Large intestine (tissue), 3 donors: ENCODE data around the gene SKAP1. TPM values are rescaled to one million over a fixed set of nuclear protein-coding genes. Genes with fewer than 3 reads are reported as not detected.

Experiments used
- DNase-seq, 2 donors: peaks; one replicate each; pipeline versions ENCODE4 v3.0.0 to v3.0.0-alpha.2; 2013
- H3K27ac ChIP-seq: one replicate; pipeline ENCODE4 v1.5.1; 2013; ENCODE audit warnings: low read length
- H3K27me3 ChIP-seq: 2 replicates; pipeline ENCODE4 v1.6.1; 2013; ENCODE audit warnings: low read length; ENCODE audit not compliant: control insufficient read depth, insufficient read depth
- H3K36me3 ChIP-seq: 2 replicates; pipeline ENCODE4 v1.6.1; 2013; ENCODE audit warnings: low read length; ENCODE audit not compliant: control insufficient read depth, insufficient read depth
- H3K4me1 ChIP-seq: one replicate; pipeline ENCODE4 v1.6.1; 2013; ENCODE audit warnings: low read length; ENCODE audit not compliant: control insufficient read depth, insufficient read depth
- H3K4me3 ChIP-seq: one replicate; pipeline ENCODE4 v1.5.1; 2013; ENCODE audit warnings: low read length
- H3K9me3 ChIP-seq: one replicate; pipeline ENCODE4 v1.6.1; 2013; ENCODE audit warnings: mild to moderate bottlenecking, low read depth, low read length, moderate library complexity; ENCODE audit not compliant: control insufficient read depth
- WGBS: methylation state at CpG from one replicate; pipeline ENCODE4 v1.1.5; 2013; ENCODE audit warnings: low lambda C conversion rate; ENCODE audit not compliant: insufficient coverage; 5-methylcytosine and 5-hydroxymethylcytosine counted together
- polyA plus RNA-seq: library from polyadenylated mRNA; unstranded; fragments of 120-200 nt; gene quantifications from one replicate; pipeline ENCODE4 v1.2.1, GENCODE V29; 2013

The SKAP1 gene
- polyA plus RNA-seq, 1 donor, result 3.0 TPM

DNA sequence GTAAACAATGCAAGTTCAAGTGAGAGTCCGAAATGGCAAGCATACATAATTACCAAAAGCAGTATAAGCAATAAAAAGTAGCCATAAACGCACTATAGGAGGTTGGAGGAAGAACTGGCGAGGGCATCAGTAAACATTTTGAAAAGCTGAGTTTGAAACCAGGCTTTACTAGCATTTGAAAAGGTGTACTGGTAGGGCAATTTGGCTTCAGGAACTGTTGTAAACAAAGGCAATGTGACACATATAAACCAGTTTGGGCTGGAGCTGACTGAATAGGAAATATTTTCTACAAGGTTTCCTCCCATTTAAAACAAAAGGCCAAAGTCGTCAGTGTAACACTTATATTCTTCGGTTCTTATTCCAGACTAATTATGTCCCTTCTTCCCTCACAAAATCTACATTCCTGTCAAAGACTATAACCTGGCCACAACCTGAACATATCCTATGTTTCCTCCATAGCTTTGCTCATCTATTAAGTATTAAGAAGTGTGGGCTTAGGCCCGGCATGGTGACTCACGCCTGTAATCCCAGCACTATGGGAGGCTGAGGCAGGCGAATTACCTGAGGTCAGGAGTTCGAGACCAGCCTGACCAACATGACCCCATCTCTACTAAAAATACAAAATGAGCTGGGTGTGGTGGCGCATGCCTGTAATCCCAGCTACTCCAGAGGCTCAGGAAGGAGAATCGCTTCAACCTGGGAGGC is 336.5 kb downstream of the SKAP1 start:
- WGBS, result 92% methylated on average over 2 of the region's 11 CpGs
- Histone ChIP-seq H3K27ac (no peak overlapping the region), H3K27me3 (no peaks in the 10 kb centered on the region), H3K4me1 (no peaks in the 10 kb centered on the region), H3K9me3 (no peaks in the 10 kb centered on the region), H3K4me3 (no peak overlapping the region), H3K36me3 (peaks cover 4% of the 10 kb centered on the region)
- no peak for DNase-seq

GRCh38 chr17:48084932-48085331 is 345.1 kb downstream of the SKAP1 start:
- no peak for DNase-seq
- H3K27ac ChIP-seq, result no peak overlapping the region
- no peaks in the 10 kb centered on the region for H3K9me3 ChIP-seq
- no peaks in the 10 kb centered on the region for H3K36me3 ChIP-seq
- H3K4me3 ChIP-seq, result no peak overlapping the region
- H3K4me1 ChIP-seq, result no peaks in the 10 kb centered on the region
- WGBS, result 67% methylated on average over 1 of the region's 2 CpGs
- H3K27me3 ChIP-seq, result no peaks in the 10 kb centered on the region

Other genes starting within 250 kb of the SKAP1 start
- gene HOXB1, start 100.8 kb upstream of the SKAP1 start, polyA plus RNA-seq, result 0.07 TPM
- gene HOXB2, start 114.9 kb upstream of the SKAP1 start, polyA plus RNA-seq, result 18.6 TPM
- 5.9 TPM for gene HOXB4, start 148.1 kb upstream of the SKAP1 start, polyA plus RNA-seq
- gene HOXB3, start 160.0 kb upstream of the SKAP1 start, polyA plus RNA-seq, result 30.8 TPM
- gene HOXB5, start 163.6 kb upstream of the SKAP1 start, polyA plus RNA-seq, result 25.7 TPM
- gene HOXB6, start 174.8 kb upstream of the SKAP1 start, polyA plus RNA-seq, result 9.8 TPM
- 3.5 TPM for gene HOXB7, start 180.8 kb upstream of the SKAP1 start, polyA plus RNA-seq
- 1.8 TPM for gene HOXB8, start 185.1 kb upstream of the SKAP1 start, polyA plus RNA-seq
- 0.03 TPM for gene HOXB9, start 196.1 kb upstream of the SKAP1 start, polyA plus RNA-seq